IMR-90 (cell line): ENCODE measurements around the gene FAM163B. TPM values are rescaled to one million over a fixed set of nuclear protein-coding genes. Genes with fewer than 3 reads are reported as not detected.

Source experiments
- ATAC-seq: fragments of 200-7000 bp; cut with Tn5 transposase; 2 replicates; pipeline ENCODE4 v1.9.1; 2020; ENCODE audit warnings: low read depth, mild to moderate bottlenecking, moderate library complexity
- BruUV-seq: library from RNA; stranded (reverse); fragments of 400-500 nt; replicated peaks from 2 replicates; lab custom pipeline; 2021; lab: Mats Ljungman, UMichigan
- CTCF ChIA-PET: fragments of 300-600 bp; formaldehyde crosslinking; extraction: SDS; loops from one replicate; lab custom pipeline; 2021; ENCODE audit warnings: antibody characterized with exemption; lab: Yijun Ruan, JAX
- POLR2A ChIA-PET: fragments of 300-600 bp; sonication (Branson Sonifier 250); formaldehyde crosslinking; loops from one replicate; lab custom pipeline; 2022; ENCODE audit warnings: antibody characterized with exemption; ENCODE audit not compliant: unreplicated experiment; lab: Charles Lee
- DNase-seq: peaks from one replicate; pipeline ENCODE4 v3.0.0; 2013
- H2AFZ ChIP-seq: replicated peaks from 2 replicates; pipeline ENCODE3; 2013; ENCODE audit warnings: low read length, mild to moderate bottlenecking; ENCODE audit not compliant: poor library complexity
- H2AK5ac ChIP-seq: 2 replicates; pipeline ENCODE4 v1.6.1; 2013; ENCODE audit warnings: low read depth, low read length, inconsistent platforms
- H2AK9ac ChIP-seq: replicated peaks from 2 replicates; pipeline ENCODE3; 2013; ENCODE audit warnings: mild to moderate bottlenecking, low read depth, low read length, moderate library complexity; ENCODE audit not compliant: poor library complexity
- H2BK120ac ChIP-seq: 2 replicates; pipeline ENCODE4 v1.6.1; 2013; ENCODE audit warnings: low read depth, low read length, inconsistent platforms
- H2BK15ac ChIP-seq: 3 replicates; pipeline ENCODE4 v1.6.1; 2013; ENCODE audit warnings: low read depth, low read length, inconsistent platforms
- H2BK20ac ChIP-seq: 2 replicates; pipeline ENCODE4 v1.6.1; 2013; ENCODE audit warnings: low read depth, mild to moderate bottlenecking, inconsistent platforms, low read length, moderate library complexity
- H2BK5ac ChIP-seq: 2 replicates; pipeline ENCODE4 v1.6.1; 2013; ENCODE audit warnings: mild to moderate bottlenecking, low read depth, low read length, inconsistent platforms; ENCODE audit not compliant: poor library complexity, severe bottlenecking
- H3K14ac ChIP-seq: replicated peaks from 2 replicates; pipeline ENCODE4 v1.6.1; 2013; ENCODE audit warnings: low read depth, low read length, inconsistent platforms
- H3K18ac ChIP-seq: 2 replicates; pipeline ENCODE4 v1.6.1; 2013; ENCODE audit warnings: low read depth, low read length, control low read depth
- H3K23ac ChIP-seq: 2 replicates; pipeline ENCODE4 v1.6.1; 2013; ENCODE audit warnings: low read depth, low read length, inconsistent platforms
- H3K27ac ChIP-seq: 2 replicates; pipeline ENCODE4 v1.5.1; 2013; ENCODE audit warnings: mild to moderate bottlenecking, control low read depth, low read length; ENCODE audit not compliant: insufficient read depth
- H3K27me3 ChIP-seq: 2 replicates; pipeline ENCODE4 v1.6.1; 2013; ENCODE audit warnings: low read length; ENCODE audit not compliant: control insufficient read depth, insufficient read depth
- H3K36me3 ChIP-seq: 2 replicates; pipeline ENCODE4 v1.6.1; 2013; ENCODE audit warnings: low read length, mixed read lengths; ENCODE audit not compliant: control insufficient read depth, insufficient read depth
- H3K4ac ChIP-seq: 2 replicates; pipeline ENCODE4 v1.6.1; 2013; ENCODE audit warnings: low read depth, low read length, inconsistent platforms
- H3K4me1 ChIP-seq: 2 replicates; pipeline ENCODE4 v1.6.1; 2013; ENCODE audit warnings: low read length, mixed read lengths; ENCODE audit not compliant: control insufficient read depth, insufficient read depth
- H3K4me2 ChIP-seq: 2 replicates; pipeline ENCODE4 v1.6.1; 2013; ENCODE audit warnings: low read depth, mild to moderate bottlenecking, control low read depth, low read length, moderate library complexity
- H3K4me3 ChIP-seq: 2 replicates; pipeline ENCODE4 v1.5.1; 2013; ENCODE audit warnings: low read depth, mild to moderate bottlenecking, control low read depth, low read length, moderate library complexity; ENCODE audit not compliant: insufficient read depth
- H3K56ac ChIP-seq: 2 replicates; pipeline ENCODE4 v1.6.1; 2013; ENCODE audit warnings: low read length, inconsistent platforms; ENCODE audit not compliant: insufficient read depth; ENCODE audit errors: extremely low read depth
- H3K79me1 ChIP-seq, 2 experiments: 2 replicates each; pipeline ENCODE4 v1.6.1; 2013; ENCODE audit warnings: low read length in 2 of 2, inconsistent platforms in 1 of 2, low read depth in 1 of 2
- H3K9ac ChIP-seq: 2 replicates; pipeline ENCODE4 v1.6.1; 2013; ENCODE audit warnings: low read depth, low read length, control low read depth
- H3K9me1 ChIP-seq: 2 replicates; pipeline ENCODE4 v1.6.1; 2013; ENCODE audit warnings: low read length, inconsistent platforms; ENCODE audit not compliant: insufficient read depth
- H3K9me3 ChIP-seq: 2 replicates; pipeline ENCODE4 v1.6.1; 2013; ENCODE audit warnings: low read length; ENCODE audit not compliant: control insufficient read depth, insufficient read depth
- H4K20me1 ChIP-seq: 2 replicates; pipeline ENCODE4 v1.6.1; 2013; ENCODE audit warnings: low read length, inconsistent platforms; ENCODE audit not compliant: insufficient read depth
- H4K5ac ChIP-seq: 2 replicates; pipeline ENCODE4 v1.6.1; 2013; ENCODE audit warnings: mild to moderate bottlenecking, low read depth, low read length, control low read depth
- H4K8ac ChIP-seq, 2 experiments: 2 replicates each; pipeline ENCODE4 v1.6.1; 2013; ENCODE audit warnings: low read depth in 2 of 2, low read length in 2 of 2, control low read depth in 1 of 2, inconsistent platforms in 1 of 2
- H4K91ac ChIP-seq: 2 replicates; pipeline ENCODE4 v1.6.1; 2013; ENCODE audit warnings: low read depth, low read length, inconsistent platforms; ENCODE audit not compliant: insufficient read depth
- CEBPB ChIP-seq: IDR thresholded peaks from 2 replicates; pipeline ENCODE4 v1.6.1; 2012; ENCODE audit warnings: low read depth, low read length, improper control_type of control experiment
- CHD1 ChIP-seq: IDR thresholded peaks from 2 replicates; pipeline ENCODE4 v1.6.1; 2012; ENCODE audit warnings: low read depth, low read length, improper control_type of control experiment
- FOS ChIP-seq: fragments of 150-350 bp; IDR thresholded peaks from 2 replicates; pipeline ENCODE4 v1.6.1; 2016; ENCODE audit warnings: low read depth, low read length
- MAZ ChIP-seq: IDR thresholded peaks from 2 replicates; pipeline ENCODE4 v1.6.1; 2012; ENCODE audit warnings: low read depth, mild to moderate bottlenecking, low read length, improper control_type of control experiment, moderate library complexity, borderline replicate concordance
- MXI1 ChIP-seq: IDR thresholded peaks from 2 replicates; pipeline ENCODE4 v1.6.1; 2012; ENCODE audit warnings: low read depth, mild to moderate bottlenecking, low read length, moderate library complexity, borderline replicate concordance
- POLR2A ChIP-seq: IDR thresholded peaks from 2 replicates; pipeline ENCODE4 v1.6.1; 2012; ENCODE audit warnings: mild to moderate bottlenecking, low read depth, low read length
- RAD21 ChIP-seq: IDR thresholded peaks from 2 replicates; pipeline ENCODE4 v1.6.1; 2012; ENCODE audit warnings: low read length, improper control_type of control experiment
- RCOR1 ChIP-seq: IDR thresholded peaks from 2 replicates; pipeline ENCODE4 v1.6.1; 2012; ENCODE audit warnings: mild to moderate bottlenecking, low read length, improper control_type of control experiment; ENCODE audit not compliant: insufficient replicate concordance
- RFX5 ChIP-seq: IDR thresholded peaks from 2 replicates; pipeline ENCODE4 v1.8.0; 2012; ENCODE audit warnings: low read depth, mild to moderate bottlenecking, low read length, moderate library complexity
- SMC3 ChIP-seq: fragments of 150-350 bp; IDR thresholded peaks from 2 replicates; pipeline ENCODE4 v1.6.1; 2016; ENCODE audit warnings: low read depth, mild to moderate bottlenecking, antibody characterized with exemption, low read length, moderate library complexity
- WGBS, 2 experiments: methylation state at CpG; one replicate each; pipeline versions ENCODE4 v1.1.5 to v1.1.7; 2013; ENCODE audit warnings: missing lambda C conversion rate in 2 of 2; ENCODE audit not compliant: insufficient read length in 1 of 2; ENCODE audit errors: extremely low coverage in 2 of 2; 5-methylcytosine and 5-hydroxymethylcytosine counted together
- dilution Hi-C: fragments of 300-500 bp; cut with HindIII; formaldehyde crosslinking; loops from one replicate; pipeline ENCODE4 v1.14.3; 2018; ENCODE audit warnings: low sequenced_read_pairs; ENCODE audit not compliant: unreplicated experiment
- in situ Hi-C: fragments of 300-500 bp; cut with MboI; formaldehyde crosslinking; loops from 3 replicates; pipeline ENCODE4 v1.14.3; 2019; ENCODE audit warnings: low sequenced_read_pairs, inconsistent platforms, mixed read lengths
- intact Hi-C: fragments of 100-400 bp; cut with micrococcal nuclease; formaldehyde crosslinking; loops from 2 replicates; pipeline ENCODE4 v1.10.0; 2022
- polyA plus RNA-seq, 3 experiments: library from polyadenylated mRNA; depleted of rRNA; stranded (reverse); fragments of >200 nt; gene quantifications; 2 replicates each; pipeline ENCODE4 v1.2.3, GENCODE V29; 2012; ENCODE audit warnings: low replicate concordance in 1 of 3
- total RNA-seq: library from RNA; depleted of rRNA; stranded (reverse); fragments of >200 nt; gene quantifications from 2 replicates; pipeline ENCODE4 v1.2.3, GENCODE V29; 2012

Gene FAM163B
- total and polyA plus RNA-seq, 2 of the 4 experiments (the other 2 are of a cell fraction), result not detected

DNA sequence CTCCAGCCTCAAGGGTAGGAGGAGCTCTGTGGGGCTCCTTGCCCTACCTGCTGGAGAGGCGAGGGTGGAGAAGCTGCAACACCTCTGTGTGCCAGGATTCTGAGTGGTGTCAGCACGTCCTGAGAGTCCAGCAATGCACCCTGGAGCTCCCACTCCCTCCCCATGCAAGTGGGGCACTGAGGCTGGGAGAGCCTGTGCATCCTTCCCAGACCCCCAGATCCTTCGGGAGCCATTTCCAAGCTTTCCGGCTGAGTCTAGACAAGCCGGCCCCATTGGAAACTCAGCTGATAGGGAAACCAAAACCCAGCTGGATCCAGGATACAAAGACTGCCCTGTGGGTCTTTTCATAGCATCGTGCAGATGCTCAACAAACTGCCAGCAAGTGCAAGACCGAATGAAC, 1.8 kb downstream of the FAM163B start:
- H2BK15ac ChIP-seq, result no peak overlapping the region
- no peak overlapping the region for H4K5ac ChIP-seq
- H3K9me1 ChIP-seq, result no peaks in the 10 kb centered on the region
- H3K9me3 ChIP-seq, result no peaks in the 10 kb centered on the region
- no peak overlapping the region for H3K27ac ChIP-seq
- ChIA-PET CTCF (no interaction called here), POLR2A (no interaction called here)
- no peak overlapping the region for H3K9ac ChIP-seq
- no peak overlapping the region for H4K91ac ChIP-seq
- no peak overlapping the region for H2BK120ac ChIP-seq
- dilution Hi-C loops (no loop called here), intact Hi-C loops (loop anchor here (10.0 kb wide), 1 partner anchor 117 kb away; no protein-coding TSS in a partner anchor), in situ Hi-C loops (no loop called here)
- H3K14ac ChIP-seq, result no peak overlapping the region
- H3K4ac ChIP-seq, result no peak overlapping the region
- no peak overlapping the region for H3K23ac ChIP-seq
- H2AK9ac ChIP-seq, result no peak overlapping the region
- H3K18ac ChIP-seq, result no peak overlapping the region
- no peak overlapping the region for H3K4me3 ChIP-seq
- no peaks in the 10 kb centered on the region for H3K36me3 ChIP-seq
- no CpG with 5 or more reads among the region's 7 CpGs for WGBS, 2 experiments
- H4K20me1 ChIP-seq, result no peaks in the 10 kb centered on the region
- ATAC-seq (no peak), DNase-seq (no peak)
- no peak for TF ChIP-seq RCOR1
- no peak for TF ChIP-seq CHD1
- TF ChIP-seq MAZ, result no peak
- TF ChIP-seq SMC3, result no peak
- TF ChIP-seq RFX5, result no peak
- no peak for TF ChIP-seq FOS
- no peak for TF ChIP-seq POLR2A
- TF ChIP-seq MXI1, result no peak
- TF ChIP-seq CEBPB, result no peak
- TF ChIP-seq RAD21, result no peak
- H3K27me3 ChIP-seq, result peaks cover 67% of the 10 kb centered on the region
- BruUV-seq, result no TSS peak
- no peak overlapping the region for H3K4me2 ChIP-seq
- H3K56ac ChIP-seq, result no peak overlapping the region
- no peaks in the 10 kb centered on the region for H3K79me1 ChIP-seq
- no peaks in the 10 kb centered on the region for H3K4me1 ChIP-seq
- H2BK5ac ChIP-seq, result no peak overlapping the region
- H2BK20ac ChIP-seq, result no peak overlapping the region
- no peak overlapping the region for H4K8ac ChIP-seq
- no peak overlapping the region for H2AK5ac ChIP-seq
- no peak overlapping the region for H2AFZ ChIP-seq
